Right lobe of liver (tissue), 6 donors: ENCODE measurements around the gene FREM3. TPM values are rescaled to one million over a fixed set of nuclear protein-coding genes. Genes with fewer than 3 reads are reported as not detected.

Experiments
- ATAC-seq, 4 donors: fragments of 200-7000 bp; cut with Tn5 transposase; one replicate each; pipeline ENCODE4 v1.9.1; 2020; ENCODE audit warnings: mild to moderate bottlenecking in 4 of 4, moderate library complexity in 4 of 4
- DNase-seq, 3 donors: peaks; one replicate each; pipeline ENCODE4 v3.0.0-alpha.2; 2020
- H3K27ac ChIP-seq, 3 donors: fragments of 200-600 bp; one replicate each; pipeline ENCODE4 v1.8.0; 2022
- H3K27me3 ChIP-seq, 2 donors: fragments of 200-600 bp; one replicate each; pipeline ENCODE4 v1.8.0; 2022
- H3K36me3 ChIP-seq, 4 donors: fragments of 200-600 bp; sonication (generic) in 1 of 4; one replicate each; pipeline versions ENCODE4 v1.5.1 to v1.8.0; 2017 to 2022; ENCODE audit warnings: control low read depth in 1 of 4
- H3K4me1 ChIP-seq, 4 donors: fragments of 200-600 bp; sonication (generic) in 1 of 4; one replicate each; pipeline versions ENCODE4 v1.5.1 to v1.8.0; 2017 to 2022; ENCODE audit warnings: control low read depth in 1 of 4
- H3K4me3 ChIP-seq, 3 donors: fragments of 200-600 bp; one replicate each; pipeline ENCODE4 v1.8.0; 2022
- H3K9me3 ChIP-seq, 4 donors: fragments of 200-600 bp; sonication (generic) in 1 of 4; one replicate each; pipeline versions ENCODE4 v1.5.1 to v1.8.0; 2017 to 2022; ENCODE audit warnings: control low read depth in 1 of 4
- POLR2A ChIP-seq: fragments of 450-650 bp; IDR thresholded peaks from one replicate; pipeline ENCODE4 v1.6.1; 2017; ENCODE audit warnings: antibody characterized with exemption, mild to moderate bottlenecking
- WGBS: methylation state at CpG from one replicate; pipeline ENCODE4 v1.1.6; 2018; ENCODE audit warnings: low coverage, low lambda C conversion rate; ENCODE audit not compliant: insufficient coverage; ENCODE audit errors: missing lambda C conversion rate; 5-methylcytosine and 5-hydroxymethylcytosine counted together
- intact Hi-C, 2 donors: fragments of 100-400 bp; cut with DNase I; formaldehyde crosslinking; loops; one replicate each; pipeline versions ENCODE4 v1.11.2 to v1.14.1; 2022
- long read RNA-seq: library from polyadenylated mRNA; unstranded; transcript quantifications from one replicate; pipeline ENCODE4 v2.0.0, GENCODE V29; 2019
- total RNA-seq, 6 experiments: library from RNA; depleted of rRNA in 2 of 6; stranded (reverse); fragments of >200 nt in 2 of 6; fragmentation: NEBNext Ultra II Directional in 3 of 6; extraction: Animal tissue kit (Norgen Biotek cat#: 25700) in 3 of 6; gene quantifications; one replicate each; pipeline versions ENCODE4 v1.1.0 to v1.2.4, GENCODE V29; 2016 to 2023
- TF ChIP-seq, protein P1 (sequence below), 4 donors: fragments of 200-600 bp in 3 of 4; fragments of 450-650 bp in 1 of 4; IDR thresholded peaks; one replicate each; pipeline versions ENCODE4 v1.5.1 to v1.8.0; 2016 to 2022; ENCODE audit warnings: antibody characterized with exemption in 4 of 4, mild to moderate bottlenecking in 2 of 4
- donor health status: DM: no; HTN: yes; CAD: no.
- donor health status: DM: no; HTN: no; CAD: no.
- donor health status: DM: no; HTN: no; CAD: no.
- donor health status: DM: no; HTN: yes; CAD: no.
- donor health status: DM: no; HTN: yes; CAD: no.

FREM3 gene
- not detected for total RNA-seq
- long read RNA-seq: 0 reads

DNA sequence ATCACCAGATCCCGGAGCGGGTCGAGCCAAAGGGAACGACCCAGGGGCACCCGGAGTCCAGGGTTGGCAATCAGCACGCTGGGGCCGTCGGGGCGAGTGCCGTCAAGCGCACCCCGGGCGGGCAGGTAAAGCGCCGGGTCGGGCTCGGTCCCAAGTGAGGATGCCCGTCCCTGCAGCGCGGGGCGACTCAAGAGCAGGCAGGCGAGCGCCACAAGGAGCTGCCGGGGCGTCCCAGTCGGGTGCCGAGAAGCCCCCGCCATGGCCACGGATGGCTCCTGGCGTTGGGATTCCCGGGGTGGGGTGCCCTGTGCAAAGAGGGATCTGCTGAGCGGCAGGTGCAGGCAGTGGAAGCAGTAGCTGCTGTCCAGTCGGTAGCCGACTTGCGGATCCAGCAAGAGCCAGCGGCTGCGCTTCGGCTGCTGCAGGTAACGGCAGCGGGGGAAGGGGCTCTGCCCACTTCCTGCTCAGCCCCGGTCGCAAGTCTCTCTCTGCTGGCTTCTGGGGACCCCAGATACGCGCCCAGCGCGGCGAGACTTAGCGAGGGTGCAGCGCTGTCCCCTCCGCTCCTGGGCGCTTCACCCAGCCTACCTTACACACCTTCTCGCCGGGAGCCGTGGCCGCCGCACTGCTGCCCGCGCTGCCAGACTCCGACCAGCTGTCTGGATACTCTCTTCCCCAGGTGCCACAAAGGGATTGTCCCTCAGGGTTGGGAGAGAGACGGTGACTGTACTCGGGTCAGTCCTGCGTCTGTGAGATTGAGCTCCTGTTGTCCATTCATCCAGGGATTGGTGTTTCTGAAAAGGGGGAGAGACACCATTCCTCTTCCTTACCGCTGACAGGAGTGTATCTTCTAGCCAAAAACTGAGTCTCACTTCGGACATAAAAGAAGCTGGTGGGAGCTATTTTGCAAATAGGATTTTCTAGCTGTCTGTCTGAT lies at the start of gene FREM3:
Gene FREM3, minus strand, starts transcription at position 260 of the 937 bp plus-strand sequence. Its CDS starts 0 bp downstream, at position 260.
- H3K9me3 ChIP-seq: no peaks in the 10 kb centered on the region
- intact Hi-C loops: no loop called here
- no peak for TF ChIP-seq POLR2A
- TF ChIP-seq, protein P1, sequence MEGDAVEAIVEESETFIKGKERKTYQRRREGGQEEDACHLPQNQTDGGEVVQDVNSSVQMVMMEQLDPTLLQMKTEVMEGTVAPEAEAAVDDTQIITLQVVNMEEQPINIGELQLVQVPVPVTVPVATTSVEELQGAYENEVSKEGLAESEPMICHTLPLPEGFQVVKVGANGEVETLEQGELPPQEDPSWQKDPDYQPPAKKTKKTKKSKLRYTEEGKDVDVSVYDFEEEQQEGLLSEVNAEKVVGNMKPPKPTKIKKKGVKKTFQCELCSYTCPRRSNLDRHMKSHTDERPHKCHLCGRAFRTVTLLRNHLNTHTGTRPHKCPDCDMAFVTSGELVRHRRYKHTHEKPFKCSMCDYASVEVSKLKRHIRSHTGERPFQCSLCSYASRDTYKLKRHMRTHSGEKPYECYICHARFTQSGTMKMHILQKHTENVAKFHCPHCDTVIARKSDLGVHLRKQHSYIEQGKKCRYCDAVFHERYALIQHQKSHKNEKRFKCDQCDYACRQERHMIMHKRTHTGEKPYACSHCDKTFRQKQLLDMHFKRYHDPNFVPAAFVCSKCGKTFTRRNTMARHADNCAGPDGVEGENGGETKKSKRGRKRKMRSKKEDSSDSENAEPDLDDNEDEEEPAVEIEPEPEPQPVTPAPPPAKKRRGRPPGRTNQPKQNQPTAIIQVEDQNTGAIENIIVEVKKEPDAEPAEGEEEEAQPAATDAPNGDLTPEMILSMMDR (IDR thresholded peaks at IDR 0.05): no peak
- H3K36me3 ChIP-seq: no peaks in the 10 kb centered on the region
- peaks cover 5 to 8% of the 10 kb centered on the region in 2 donors for H3K27me3 ChIP-seq
- H3K27ac ChIP-seq: no peak within 1 kb of the TSS
- DNase-seq (peak in 2 of 3 donors; percentile 21 to 50), ATAC-seq (peak in 3 of 4 donors; percentile 36 to 51 (median 43))
- WGBS: under 1% methylated on average over 21 of the region's 64 CpGs
- H3K4me3 ChIP-seq: peak within 1 kb of the TSS in 1 of 3 donors; percentile 21
- H3K4me1 ChIP-seq: peaks cover 0 to 15% (median 0%) of the 10 kb centered on the region in 4 donors

- intact Hi-C loops: no loop called here
- ATAC-seq: no peak
- TF ChIP-seq, protein P1 (IDR thresholded peaks at IDR 0.05): no peak
- TF ChIP-seq POLR2A: no peak
Measured at GRCh38 chr4:143745874-143746273, 45.4 kb upstream of the FREM3 start.

GRCh38 chr4:143743591-143743990 lies 43.1 kb upstream of the FREM3 start:
- no peak for TF ChIP-seq POLR2A
- TF ChIP-seq, protein P1 (IDR thresholded peaks at IDR 0.05): no peak
- H3K4me3 ChIP-seq: no peak overlapping the region
- no peaks in the 10 kb centered on the region for H3K4me1 ChIP-seq
- no peaks in the 10 kb centered on the region for H3K36me3 ChIP-seq
- H3K9me3 ChIP-seq: no peaks in the 10 kb centered on the region
- H3K27ac ChIP-seq: no peak overlapping the region
- no peaks in the 10 kb centered on the region for H3K27me3 ChIP-seq
- ATAC-seq (no peak), DNase-seq (no peak)
- 34% methylated on average over 3 of the region's 3 CpGs for WGBS
- intact Hi-C loops: no loop called here

More at GRCh38 chr4:143745874-143746273, 45.4 kb upstream of the FREM3 start:
- Histone ChIP-seq H3K4me1 (no peaks in the 10 kb centered on the region), H3K36me3 (no peaks in the 10 kb centered on the region), H3K27me3 (no peaks in the 10 kb centered on the region), H3K27ac (no peak overlapping the region), H3K4me3 (no peak overlapping the region), H3K9me3 (no peaks in the 10 kb centered on the region)
- DNase-seq: no peak

GRCh38 chr4:143742834-143743233 lies 42.4 kb upstream of the FREM3 start:
- intact Hi-C loops: no loop called here
- no peaks in the 10 kb centered on the region for H3K9me3 ChIP-seq
- H3K27ac ChIP-seq: no peak overlapping the region
- H3K36me3 ChIP-seq: no peaks in the 10 kb centered on the region
- H3K4me3 ChIP-seq: no peak overlapping the region
- no peak for DNase-seq
- no peaks in the 10 kb centered on the region for H3K27me3 ChIP-seq
- H3K4me1 ChIP-seq: no peaks in the 10 kb centered on the region
- TF ChIP-seq POLR2A: no peak
- TF ChIP-seq, protein P1 (IDR thresholded peaks at IDR 0.05): no peak
- WGBS: 36% methylated on average over 2 of the region's 2 CpGs
- no peak for ATAC-seq
